Measurements from ENCODE around the gene CCDC86.

- no peak for TF ChIP-seq ARNTL (CRISPR knock-in tag; IDR thresholded peaks at IDR 0.05; ENCODE audit: borderline replicate concordance, low read depth)
- no peak for TF ChIP-seq PATZ1 (CRISPR knock-in tag; IDR thresholded peaks at IDR 0.05; ENCODE audit: borderline replicate concordance)
These were observed 34.2 kb downstream of the CCDC86 start for GRCh38 chr11:60876168-60876485.
